A673 (cell line): Measurements from ENCODE around the gene HEXD.

Source experiments
- CTCF ChIP-seq: fragments of 300-800, 200-600 bp; sonication (generic); conservative IDR thresholded peaks from 2 replicates; pipeline ENCODE4 v1.5.1; 2017; ENCODE audit warnings: low read depth, mild to moderate bottlenecking, antibody characterized with exemption, low read length, moderate library complexity, mixed read lengths
- EZH2 ChIP-seq: fragments of 200-600 bp; sonication (generic); IDR thresholded peaks from 2 replicates; pipeline ENCODE4 v1.6.1; 2017; ENCODE audit warnings: borderline replicate concordance, low read depth, mild to moderate bottlenecking, mixed read lengths, antibody characterized with exemption, low read length; ENCODE audit not compliant: poor library complexity, severe bottlenecking

DNA sequence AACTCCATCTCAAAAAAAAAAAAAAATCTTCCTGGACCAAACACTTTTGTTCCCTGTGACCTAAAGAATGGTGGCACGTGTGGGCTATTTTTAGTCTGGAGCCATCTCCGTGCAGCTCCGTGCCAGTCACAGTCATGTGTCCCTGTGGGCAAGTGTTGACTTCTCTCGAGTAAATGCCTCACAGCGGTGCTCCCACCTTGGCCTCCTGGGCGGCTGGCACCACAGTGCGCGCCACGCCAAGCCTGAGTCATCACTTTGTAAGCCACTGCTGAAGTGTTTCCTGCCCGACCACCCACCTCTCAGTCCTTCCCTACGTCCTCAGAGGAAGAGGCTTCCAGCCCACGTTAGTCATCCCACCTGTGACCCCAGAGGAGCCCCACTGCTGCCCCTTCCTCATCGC is 10.9 kb upstream of the HEXD start:
- no peak for TF ChIP-seq CTCF
- no peak for TF ChIP-seq EZH2
